Measurements from ENCODE around the gene TMEM200B. TPM values are rescaled to one million over a fixed set of nuclear protein-coding genes. Genes with fewer than 3 reads are reported as not detected.
"Not testable (repeated sequence)": the region's sequence is repeated elsewhere in the genome, so short reads cannot be mapped to it uniquely, and the experiment has no call there.

The TMEM200B gene
- total RNA-seq, 1 donor from 2014 or later: 19.7 TPM

DNA sequence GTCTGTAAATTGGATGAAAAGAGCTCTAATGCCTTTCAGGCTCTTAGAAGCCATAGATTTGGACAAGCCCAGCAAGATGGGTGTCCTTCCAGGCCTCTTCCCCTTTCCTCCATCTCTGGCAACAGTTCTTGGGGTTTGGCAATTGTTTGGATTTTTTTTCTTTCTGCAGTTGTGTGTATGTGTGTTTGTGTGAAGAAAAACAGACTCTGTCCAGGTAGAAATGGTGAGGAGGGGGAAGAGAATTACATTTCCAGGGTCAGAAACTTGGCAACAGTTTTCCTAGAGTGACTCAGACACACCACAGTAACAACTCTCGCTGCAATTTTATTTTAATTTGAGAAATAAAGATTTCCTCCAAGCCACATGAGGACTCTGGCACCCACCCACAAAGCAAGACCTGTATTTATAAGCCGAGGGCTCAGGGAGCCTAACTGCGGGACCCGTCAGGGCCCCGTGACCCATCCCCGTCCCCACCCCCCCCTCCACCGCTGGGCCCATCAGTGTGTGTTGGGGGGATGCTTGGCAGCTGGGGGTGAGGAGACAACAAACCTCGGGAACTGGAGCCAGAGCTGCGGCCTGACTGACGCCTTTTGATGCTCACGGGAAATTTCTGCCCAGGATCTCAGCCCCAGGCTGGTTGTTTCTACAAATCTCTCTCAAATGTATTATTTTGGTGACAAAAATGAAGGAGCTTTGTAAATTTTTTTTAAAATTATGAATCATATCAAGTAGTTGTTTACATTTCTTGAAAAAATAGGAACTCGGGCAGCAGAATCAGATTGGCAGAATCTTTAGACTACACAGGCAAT, 4.4 kb downstream of the TMEM200B start:
- Mint-ChIP-seq H3K4me3 (ENCODE audit: unreplicated experiment) (no peak overlapping the region), H3K9me3 (ENCODE audit: unreplicated experiment) (no peaks in the 10 kb centered on the region), H3K27ac (ENCODE audit: unreplicated experiment) (peak overlapping the region; percentile 44), H3K36me3 (ENCODE audit: unreplicated experiment) (no peaks in the 10 kb centered on the region), H3K4me1 (ENCODE audit: unreplicated experiment) (peaks cover 5% of the 10 kb centered on the region), H3K27me3 (ENCODE audit: unreplicated experiment) (no peaks in the 10 kb centered on the region)
- TF ChIP-seq CTCF (IDR thresholded peaks at IDR 0.05): no peak
- no peak for DNase-seq (ENCODE audit: extremely low spot score, unreplicated experiment)

DNA sequence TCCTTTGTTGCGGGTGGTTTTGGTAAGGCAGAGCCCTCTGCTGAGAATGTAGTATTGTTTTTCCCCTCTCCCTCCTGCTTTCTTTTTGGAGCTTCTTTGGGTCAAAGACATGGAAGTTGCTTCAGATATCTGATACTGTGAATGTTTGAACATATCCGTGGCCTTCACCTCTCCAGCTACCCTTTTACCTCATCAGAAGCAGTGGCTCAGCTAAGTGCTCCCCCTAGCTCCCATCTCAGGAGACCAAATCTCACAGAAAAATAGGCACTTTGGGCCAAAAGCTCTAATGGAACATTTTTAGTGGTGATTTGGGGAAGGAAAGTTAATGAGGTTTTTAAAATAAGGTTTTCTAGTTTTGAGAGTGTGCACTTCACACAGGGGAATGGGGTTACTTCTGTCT, 6.3 kb downstream of the TMEM200B start:
- Mint-ChIP-seq H3K4me1 (ENCODE audit: unreplicated experiment) (peaks cover 5% of the 10 kb centered on the region), H3K9me3 (ENCODE audit: unreplicated experiment) (no peaks in the 10 kb centered on the region), H3K4me3 (ENCODE audit: unreplicated experiment) (no peak overlapping the region), H3K36me3 (ENCODE audit: unreplicated experiment) (no peaks in the 10 kb centered on the region), H3K27ac (ENCODE audit: unreplicated experiment) (no peak overlapping the region), H3K27me3 (ENCODE audit: unreplicated experiment) (no peaks in the 10 kb centered on the region)
- DNase-seq (ENCODE audit: extremely low spot score, unreplicated experiment): no peak
- peak; percentile 33 for TF ChIP-seq CTCF (IDR thresholded peaks at IDR 0.05)

GRCh38 chr1:29114654-29115053, 9.0 kb downstream of the TMEM200B start:
- H3K27ac Mint-ChIP-seq (ENCODE audit: unreplicated experiment): no peak overlapping the region
- DNase-seq (ENCODE audit: extremely low spot score, unreplicated experiment): no peak
- H3K4me1 Mint-ChIP-seq (ENCODE audit: unreplicated experiment): peaks cover under 1% of the 10 kb centered on the region
- no peak for TF ChIP-seq CTCF (IDR thresholded peaks at IDR 0.05)
- H3K9me3 Mint-ChIP-seq (ENCODE audit: unreplicated experiment): no peaks in the 10 kb centered on the region
- no peaks in the 10 kb centered on the region for H3K36me3 Mint-ChIP-seq (ENCODE audit: unreplicated experiment)
- H3K27me3 Mint-ChIP-seq (ENCODE audit: unreplicated experiment): no peaks in the 10 kb centered on the region
- no peak overlapping the region for H3K4me3 Mint-ChIP-seq (ENCODE audit: unreplicated experiment)

GRCh38 chr1:29113413-29114117, 10.1 kb downstream of the TMEM200B start:
- no peaks in the 10 kb centered on the region for H3K36me3 Mint-ChIP-seq (ENCODE audit: unreplicated experiment)
- no peaks in the 10 kb centered on the region for H3K27me3 Mint-ChIP-seq (ENCODE audit: unreplicated experiment)
- H3K9me3 Mint-ChIP-seq (ENCODE audit: unreplicated experiment): no peaks in the 10 kb centered on the region
- no peak for TF ChIP-seq CTCF (IDR thresholded peaks at IDR 0.05)
- no peaks in the 10 kb centered on the region for H3K4me1 Mint-ChIP-seq (ENCODE audit: unreplicated experiment)
- no peak overlapping the region for H3K4me3 Mint-ChIP-seq (ENCODE audit: unreplicated experiment)
- H3K27ac Mint-ChIP-seq (ENCODE audit: unreplicated experiment): no peak overlapping the region
- DNase-seq (ENCODE audit: extremely low spot score, unreplicated experiment): no peak

DNA sequence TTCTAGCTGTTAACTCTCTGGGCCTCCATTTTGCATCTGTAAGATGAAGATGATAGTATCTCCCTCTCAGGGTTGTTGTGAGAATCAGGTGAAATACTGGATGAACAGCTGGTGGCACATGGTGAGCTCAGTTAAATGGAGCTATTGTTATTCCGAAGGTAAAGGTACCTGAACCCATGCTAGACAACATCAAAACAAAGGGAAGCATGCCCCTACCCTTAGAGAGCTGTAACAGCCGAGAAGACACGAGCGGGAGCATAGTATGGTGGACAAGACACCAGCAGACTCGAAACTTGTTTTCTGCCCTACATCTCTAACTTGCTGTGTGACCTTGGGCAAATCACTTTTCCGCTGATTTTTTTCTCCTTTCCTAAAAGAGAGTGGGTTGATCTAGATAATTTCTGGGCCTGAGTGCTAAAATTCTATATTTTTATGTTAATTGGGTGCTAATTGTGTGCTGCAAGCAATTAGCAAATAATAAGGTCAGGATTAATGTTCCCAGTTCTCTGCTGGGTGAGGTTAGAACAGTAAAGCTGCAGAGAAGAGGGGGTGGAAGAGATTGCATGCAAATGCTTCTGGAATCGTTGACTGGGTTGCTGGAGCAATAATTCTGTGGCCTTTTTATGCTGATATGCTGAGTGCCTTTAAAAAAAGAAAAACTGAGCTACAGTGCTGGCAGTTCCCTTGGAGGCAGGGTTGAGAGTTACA, 10.8 kb downstream of the TMEM200B start:
- Mint-ChIP-seq H3K36me3 (ENCODE audit: unreplicated experiment) (no peaks in the 10 kb centered on the region), H3K4me3 (ENCODE audit: unreplicated experiment) (no peak overlapping the region)

GRCh38 chr1:29108041-29108440, 15.7 kb downstream of the TMEM200B start:
- not testable (repeated sequence) for H3K4me3 Mint-ChIP-seq (ENCODE audit: unreplicated experiment); H3K27ac Mint-ChIP-seq (ENCODE audit: unreplicated experiment); H3K27me3 Mint-ChIP-seq (ENCODE audit: unreplicated experiment); H3K36me3 Mint-ChIP-seq (ENCODE audit: unreplicated experiment); H3K4me1 Mint-ChIP-seq (ENCODE audit: unreplicated experiment); H3K9me3 Mint-ChIP-seq (ENCODE audit: unreplicated experiment); DNase-seq (ENCODE audit: extremely low spot score, unreplicated experiment)

More for the DNA sequence above, 10.8 kb downstream of the TMEM200B start:
- Mint-ChIP-seq H3K27ac (ENCODE audit: unreplicated experiment) (no peak overlapping the region), H3K4me1 (ENCODE audit: unreplicated experiment) (no peaks in the 10 kb centered on the region), H3K27me3 (ENCODE audit: unreplicated experiment) (no peaks in the 10 kb centered on the region), H3K9me3 (ENCODE audit: unreplicated experiment) (no peaks in the 10 kb centered on the region)
- no peak for DNase-seq (ENCODE audit: extremely low spot score, unreplicated experiment)
- TF ChIP-seq CTCF (IDR thresholded peaks at IDR 0.05): no peak
